Astrocyte (in vitro differentiated cells and primary cell): ENCODE data around the gene ADAMTS3.

Source experiments
- EZH2 ChIP-seq: IDR thresholded peaks from 2 replicates; pipeline ENCODE4 v1.6.1; 2012; ENCODE audit warnings: mild to moderate bottlenecking, low read length, inconsistent platforms; ENCODE audit not compliant: insufficient read depth
- TF ChIP-seq, protein P1 (sequence below): IDR thresholded peaks from 2 replicates; pipeline ENCODE4 v1.5.1; 2011; ENCODE audit warnings: low read depth, mild to moderate bottlenecking, inconsistent platforms, low read length, moderate library complexity; ENCODE audit not compliant: insufficient read depth

GRCh38 chr4:72531322-72531721 lies 37.7 kb downstream of the ADAMTS3 start:
- TF ChIP-seq, protein P1, sequence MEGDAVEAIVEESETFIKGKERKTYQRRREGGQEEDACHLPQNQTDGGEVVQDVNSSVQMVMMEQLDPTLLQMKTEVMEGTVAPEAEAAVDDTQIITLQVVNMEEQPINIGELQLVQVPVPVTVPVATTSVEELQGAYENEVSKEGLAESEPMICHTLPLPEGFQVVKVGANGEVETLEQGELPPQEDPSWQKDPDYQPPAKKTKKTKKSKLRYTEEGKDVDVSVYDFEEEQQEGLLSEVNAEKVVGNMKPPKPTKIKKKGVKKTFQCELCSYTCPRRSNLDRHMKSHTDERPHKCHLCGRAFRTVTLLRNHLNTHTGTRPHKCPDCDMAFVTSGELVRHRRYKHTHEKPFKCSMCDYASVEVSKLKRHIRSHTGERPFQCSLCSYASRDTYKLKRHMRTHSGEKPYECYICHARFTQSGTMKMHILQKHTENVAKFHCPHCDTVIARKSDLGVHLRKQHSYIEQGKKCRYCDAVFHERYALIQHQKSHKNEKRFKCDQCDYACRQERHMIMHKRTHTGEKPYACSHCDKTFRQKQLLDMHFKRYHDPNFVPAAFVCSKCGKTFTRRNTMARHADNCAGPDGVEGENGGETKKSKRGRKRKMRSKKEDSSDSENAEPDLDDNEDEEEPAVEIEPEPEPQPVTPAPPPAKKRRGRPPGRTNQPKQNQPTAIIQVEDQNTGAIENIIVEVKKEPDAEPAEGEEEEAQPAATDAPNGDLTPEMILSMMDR = no peak
- no peak for TF ChIP-seq EZH2
